GM19025 (cell line): ENCODE measurements around the gene KRT82.
"Not testable (repeated sequence)": the region's sequence is repeated elsewhere in the genome, so short reads cannot be mapped to it uniquely, and the experiment has no call there.

Source experiments
- ATAC-seq: cut with Tn5 transposase; IDR thresholded peaks from one replicate; pipeline ENCODE4 v1.9.1; 2021; ENCODE audit warnings: mild to moderate bottlenecking, low read depth, moderate library complexity; ENCODE audit not compliant: unreplicated experiment

Gene KRT82

GRCh38 chr12:52405922-52406385 lies at the start of gene KRT82:
KRT82 (minus strand) TSS chr12:52406335; CDS start chr12:52406277, 58 bp downstream.
- no peak for ATAC-seq

- ATAC-seq: no peak
Measured at GRCh38 chr12:52455821-52456220, 49.7 kb upstream of the KRT82 start.

- no peak for ATAC-seq
Measured at GRCh38 chr12:52454411-52455201, 48.5 kb upstream of the KRT82 start.

DNA sequence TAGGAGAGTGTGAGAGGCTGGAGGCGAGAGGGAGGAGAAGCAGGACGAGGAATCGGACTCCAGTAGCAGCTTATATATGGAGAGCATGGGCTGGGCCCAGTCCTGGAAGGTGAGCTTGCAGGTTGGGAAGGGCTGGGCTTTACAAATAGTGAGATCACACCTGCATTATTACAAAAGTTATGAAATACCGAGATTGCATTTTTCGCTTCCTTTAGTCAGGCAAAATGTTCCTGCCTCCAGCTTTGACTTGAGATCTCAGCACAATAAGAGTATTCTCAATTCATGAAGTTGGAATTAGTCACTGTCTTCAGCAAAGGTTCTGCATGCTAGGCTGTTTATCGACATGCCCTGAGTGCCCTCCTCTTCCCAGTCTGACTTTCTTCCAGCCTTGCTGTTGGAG lies 46.0 kb upstream of the KRT82 start, which contains the start of gene KRT6B:
TSS of gene KRT6B (minus strand) at position 46 of the 400 bp plus-strand sequence. CDS start 68 bp downstream, outside the sequence.
- no peak for ATAC-seq

DNA sequence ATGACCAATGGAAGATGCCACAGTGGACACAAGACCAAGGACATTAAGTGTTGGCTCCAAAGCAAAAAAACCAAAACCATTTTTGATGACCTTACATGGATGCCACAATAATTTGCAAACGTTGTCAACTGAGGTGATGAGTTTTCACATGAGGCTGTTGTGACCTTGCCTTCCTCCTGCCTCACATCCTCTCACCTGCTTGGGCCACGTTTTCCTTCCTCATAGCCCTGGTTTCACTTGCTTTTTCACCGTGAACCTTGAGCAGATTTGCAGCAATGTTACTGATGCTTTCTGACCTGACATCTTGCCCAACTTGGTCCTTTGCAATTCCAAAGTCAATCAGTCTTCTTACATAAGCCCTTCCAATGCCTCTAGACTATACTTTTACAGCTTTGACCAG lies 42.1 kb upstream of the KRT82 start:
- no peak for ATAC-seq

DNA sequence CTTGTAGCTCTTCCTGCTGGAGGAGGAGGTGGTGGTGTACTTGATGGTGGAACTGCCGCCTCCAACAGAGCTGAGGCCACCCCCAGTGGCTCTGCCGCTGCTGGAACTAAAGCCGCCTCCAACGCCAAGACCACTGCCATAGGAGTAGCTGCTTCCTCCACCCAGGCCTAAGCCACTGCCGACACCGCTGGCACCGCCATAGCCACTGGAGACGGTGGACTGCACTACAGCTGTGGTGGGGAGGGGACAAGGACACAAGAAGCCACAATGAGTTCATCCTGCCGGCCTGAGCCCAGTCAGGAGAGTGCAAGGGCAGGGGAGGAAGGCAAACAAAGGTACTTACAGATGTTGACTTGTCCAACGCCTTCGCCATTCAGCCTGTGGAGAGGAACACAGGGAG lies 41.1 kb upstream of the KRT82 start:
- ATAC-seq: not testable (repeated sequence)

- ATAC-seq: no peak
Measured at GRCh38 chr12:52446367-52447045, 40.4 kb upstream of the KRT82 start.

GRCh38 chr12:52445876-52446275 lies 39.7 kb upstream of the KRT82 start:
- ATAC-seq: no peak

DNA sequence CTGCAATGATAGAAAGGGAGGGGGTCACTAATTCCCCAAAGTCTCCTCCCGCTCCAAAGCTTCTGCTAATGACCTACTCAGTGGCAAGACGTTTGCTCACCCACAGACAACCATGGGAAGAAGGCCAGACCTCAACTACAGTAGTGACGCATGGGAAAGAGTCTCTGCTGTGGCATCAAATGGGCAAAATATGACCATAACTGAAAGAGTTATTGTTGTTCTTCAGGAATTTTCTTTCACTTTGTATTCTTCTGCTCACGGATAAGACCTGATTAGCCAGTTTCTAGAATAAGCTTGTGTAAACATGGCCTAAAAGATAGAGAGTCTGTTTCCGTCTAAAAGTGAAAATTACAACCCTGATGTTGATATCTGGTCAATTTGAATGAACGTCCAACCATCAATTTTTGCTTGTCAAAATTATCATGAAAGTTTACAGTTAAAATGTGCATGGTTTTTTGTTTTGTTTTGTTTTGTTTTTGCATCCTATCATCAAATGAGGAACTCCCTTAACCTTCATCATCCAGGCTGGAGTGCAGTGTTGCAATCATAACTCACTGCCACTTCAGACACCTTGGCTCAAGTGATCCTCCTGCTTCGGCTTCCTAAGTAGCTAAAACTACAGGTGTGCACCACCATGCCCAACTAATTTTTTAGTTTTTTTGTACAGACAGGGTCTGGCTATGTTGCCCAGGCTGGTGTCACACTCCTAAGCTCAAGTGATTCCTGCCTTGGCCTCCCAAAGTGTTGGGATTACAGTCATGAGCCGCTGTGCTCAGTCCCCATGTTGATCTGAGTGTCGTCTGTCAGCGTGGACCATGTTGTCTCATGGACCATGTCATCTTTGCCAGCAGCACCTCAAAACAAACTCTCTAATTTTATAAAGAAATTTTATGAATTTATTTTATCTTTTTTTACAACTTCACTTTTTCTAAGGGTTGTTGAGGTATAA lies 38.8 kb upstream of the KRT82 start:
- ATAC-seq: no peak

DNA sequence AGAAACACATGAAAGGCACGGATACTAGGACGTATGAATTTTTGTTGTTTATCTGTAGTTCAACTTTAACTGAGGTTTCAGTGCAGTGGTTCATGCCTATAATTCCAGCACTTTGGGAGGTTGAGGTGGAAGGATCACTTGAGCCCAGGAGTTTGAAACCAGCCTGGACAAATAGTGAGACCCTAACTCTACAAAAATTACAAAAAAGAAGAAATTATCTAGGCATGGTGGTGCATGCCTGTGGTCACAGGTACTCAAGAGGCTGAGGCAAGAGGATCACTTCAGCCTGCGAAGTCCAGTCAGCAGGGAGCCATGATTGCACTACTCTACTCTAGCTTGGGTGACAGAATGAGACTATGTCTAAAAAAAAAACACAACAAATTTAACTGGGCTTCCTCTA lies 37.8 kb upstream of the KRT82 start:
- no peak for ATAC-seq

GRCh38 chr12:52442600-52443061 lies 36.5 kb upstream of the KRT82 start:
- no peak for ATAC-seq

DNA sequence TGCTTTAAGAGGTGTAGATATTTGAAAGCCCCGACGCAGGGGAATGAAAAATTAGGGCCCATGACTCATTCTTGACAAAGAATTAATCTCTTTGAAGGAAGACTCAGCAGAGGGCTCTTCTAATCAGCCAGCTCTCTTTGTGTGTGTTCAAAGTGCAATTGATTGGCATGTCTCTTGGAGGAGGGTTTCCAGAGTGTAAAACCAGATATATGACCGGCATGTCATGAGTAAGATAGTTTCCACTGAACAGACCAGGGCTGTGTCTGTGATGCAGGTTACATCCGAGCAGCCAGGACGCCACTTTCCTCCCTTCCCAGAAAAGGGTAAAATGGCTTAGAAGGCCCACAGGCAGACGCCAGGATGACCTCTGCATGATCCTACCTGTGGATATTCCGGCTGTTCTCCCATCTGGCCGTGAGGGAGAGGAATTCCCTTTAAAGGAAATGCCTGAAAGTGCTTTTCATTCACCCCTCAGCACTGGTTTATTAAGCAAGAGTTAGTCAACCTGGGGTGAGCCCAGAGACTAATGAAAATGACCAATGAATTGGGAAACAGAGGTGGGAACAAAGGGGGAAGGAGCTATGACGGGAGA lies 35.3 kb upstream of the KRT82 start:
- no peak for ATAC-seq

- ATAC-seq: no peak
Measured at GRCh38 chr12:52440821-52441319, 34.7 kb upstream of the KRT82 start.

DNA sequence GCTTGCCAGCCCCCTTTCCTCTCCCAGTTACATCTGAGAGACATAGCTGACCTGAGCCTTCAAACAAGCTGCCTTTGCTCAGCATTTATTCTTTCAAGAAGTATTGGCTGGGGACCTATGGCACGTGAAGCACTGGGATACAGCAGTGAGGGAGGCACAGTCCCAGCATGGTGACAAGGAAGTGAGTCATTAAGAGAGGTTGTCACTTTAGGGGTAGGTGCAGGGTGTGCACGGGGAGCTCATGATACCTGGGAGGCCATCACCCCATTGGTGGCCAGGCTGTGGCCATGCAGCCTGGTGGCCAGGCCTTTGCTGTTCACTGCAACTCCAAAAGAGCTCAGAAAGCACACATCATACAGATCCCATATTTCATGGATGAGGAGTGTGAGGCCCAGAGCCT lies 33.7 kb upstream of the KRT82 start:
- no peak for ATAC-seq

GRCh38 chr12:52439420-52439819 lies 33.3 kb upstream of the KRT82 start:
- ATAC-seq: no peak

DNA sequence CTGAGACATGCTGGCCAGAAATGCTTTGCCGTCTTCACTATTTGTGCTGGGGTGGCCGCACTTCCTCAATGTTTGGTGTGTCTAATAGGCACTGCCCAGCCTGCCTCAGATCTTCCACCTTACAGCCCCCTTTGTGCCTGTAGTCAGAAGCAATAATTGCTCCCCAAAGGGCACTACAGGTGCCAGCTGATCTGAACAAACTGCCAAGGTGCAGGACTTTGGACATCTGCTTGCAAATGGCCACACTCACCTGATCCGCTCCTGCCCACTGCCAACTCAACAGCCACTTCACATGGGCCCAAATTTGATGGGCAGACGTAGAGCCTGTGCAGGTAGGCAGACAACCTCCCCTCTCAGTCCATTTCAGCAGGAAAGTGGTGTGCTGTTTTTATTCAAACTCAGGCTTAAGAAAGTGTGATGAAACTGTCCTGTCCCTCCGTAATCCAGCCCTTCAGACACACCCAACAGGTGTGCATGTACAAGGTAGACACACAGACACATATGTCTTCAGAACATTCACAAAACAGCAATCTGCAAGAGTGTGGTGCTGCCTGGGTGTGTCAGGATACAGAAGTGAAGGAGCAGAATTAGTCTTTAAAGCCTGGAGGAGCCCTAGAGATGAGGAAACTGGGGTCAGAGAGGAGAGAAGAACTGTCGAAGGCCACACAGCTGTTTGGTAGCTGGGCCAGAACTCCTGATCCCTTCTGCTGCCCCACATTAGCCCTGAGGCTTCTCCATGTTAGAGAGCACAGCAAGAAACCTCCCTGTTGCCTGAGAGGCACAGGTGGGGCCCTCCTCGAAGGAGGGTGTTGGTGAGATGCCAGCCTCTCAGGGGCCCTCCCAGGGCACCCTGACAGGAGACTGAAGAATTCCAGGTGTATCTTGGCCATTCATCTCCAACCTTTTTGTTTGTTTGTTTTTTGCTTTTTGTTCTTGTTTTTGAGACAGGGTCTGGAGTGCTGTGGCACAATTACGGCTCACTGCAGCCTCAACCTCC lies 32.5 kb upstream of the KRT82 start:
- ATAC-seq: no peak

- no peak for ATAC-seq
Measured at GRCh38 chr12:52437508-52437907, 31.4 kb upstream of the KRT82 start.

GRCh38 chr12:52436828-52437474 lies 30.8 kb upstream of the KRT82 start:
- no peak for ATAC-seq
